ENCODE measurements around the gene SLC25A39. TPM values are rescaled to one million over a fixed set of nuclear protein-coding genes. Genes with fewer than 3 reads are reported as not detected.

Gene SLC25A39
- total and polyA plus RNA-seq, 2 donors (not counting 3 experiments of a cell fraction or from before 2014, with no cell fraction given) = 88.5 to 151 TPM

DNA sequence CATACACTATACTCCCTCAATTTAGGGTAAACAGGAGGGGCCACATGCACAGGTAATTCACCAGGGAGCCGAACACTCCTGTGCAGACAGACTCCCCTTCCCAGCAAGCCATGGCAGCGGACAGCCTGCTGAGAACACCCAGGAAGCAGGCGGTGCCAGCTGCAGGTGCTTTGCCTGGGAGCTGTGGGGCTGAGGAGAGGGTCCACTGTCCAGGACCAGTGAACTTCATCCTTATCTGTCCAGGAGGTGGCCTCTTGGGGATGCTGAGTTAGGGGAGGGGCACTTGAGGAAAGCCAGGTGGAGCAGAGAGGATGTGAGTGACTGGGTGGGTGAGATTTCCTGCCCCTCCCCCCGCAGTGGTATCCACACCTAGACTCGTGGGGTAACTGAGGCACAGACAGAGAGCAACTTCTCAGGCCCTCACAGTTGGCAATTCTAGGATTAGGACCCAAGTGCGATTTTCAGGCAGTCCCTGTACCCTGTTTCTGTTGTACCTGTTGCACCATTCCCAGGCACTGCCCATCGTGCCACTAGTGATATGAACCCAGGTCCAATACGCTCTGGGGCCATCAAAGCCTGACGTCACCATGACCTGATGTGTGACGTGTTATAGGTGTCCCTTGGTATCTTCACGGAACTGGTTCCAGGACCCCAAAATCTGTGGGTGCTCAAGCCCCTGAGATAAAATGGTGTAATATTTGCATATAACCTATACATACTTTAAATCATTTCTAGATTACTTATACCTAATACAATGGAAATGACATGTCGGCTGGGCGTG lies 21.6 kb upstream of the SLC25A39 start:
- ChIA-PET POLR2A (interaction anchor here (0.7 to 1.6 kb wide), 2 partner anchors 125 to 142 kb away, joined by 3 to 4 read pairs; no protein-coding TSS in a partner anchor), CTCF (interaction anchor here (0.6 to 3.2 kb wide), 19 partner anchors 7 to 402 kb away, joined by 3 to 37 read pairs (median 6); partner anchors contain the start of genes FAM171A2 and TMUB2)
- Histone ChIP-seq H3K4me2 (ENCODE audit: insufficient read depth, low read length) (peak overlapping the region; percentile 60), H3K9ac (replicated peaks; ENCODE audit: extremely low read depth, insufficient read depth, low read length) (no peak overlapping the region), H2AFZ (ENCODE audit: low read depth, low read length) (no peak overlapping the region), H3K79me2 (ENCODE audit: control insufficient read depth, insufficient read depth, low read length) (peaks cover 2% of the 10 kb centered on the region), H3K36me3 (ENCODE audit: control insufficient read depth in 2 of 2, extremely low read depth in 1 of 2, insufficient read depth in 2 of 2, low read length in 2 of 2) (peaks cover 6 to 21% of the 10 kb centered on the region in 2 experiments), H4K20me1 (replicated peaks; ENCODE audit: control insufficient read depth, extremely low read depth, insufficient read depth, low read length) (no peaks in the 10 kb centered on the region), H3K9me1 (replicated peaks; ENCODE audit: control insufficient read depth, extremely low read depth, insufficient read depth, low read length) (no peaks in the 10 kb centered on the region), H3K27me3 (ENCODE audit: control insufficient read depth in 2 of 2, insufficient read depth in 2 of 2, low read length in 2 of 2) (no peaks in the 10 kb centered on the region), H3K4me1 (ENCODE audit: control insufficient read depth, extremely low read depth, insufficient read depth, low read length) (no peaks in the 10 kb centered on the region), H3K9me3 (replicated peaks; ENCODE audit: control insufficient read depth, insufficient read depth, low read length) (no peaks in the 10 kb centered on the region), H3K4me3 (replicated peaks in 1 of 3; ENCODE audit: insufficient read depth in 1 of 3, low read depth in 1 of 3, low read length in 3 of 3) (peak overlapping the region in 2 of 3 experiments; percentile 62 to 70), H3K27ac (ENCODE audit: insufficient read depth, low read depth, low read length) (no peak overlapping the region)
- TF ChIP-seq JUN (IDR thresholded peaks at IDR 0.05; ENCODE audit: borderline replicate concordance, insufficient read depth, insufficient read length, low read depth) = no peak
- TF ChIP-seq, protein P1, sequence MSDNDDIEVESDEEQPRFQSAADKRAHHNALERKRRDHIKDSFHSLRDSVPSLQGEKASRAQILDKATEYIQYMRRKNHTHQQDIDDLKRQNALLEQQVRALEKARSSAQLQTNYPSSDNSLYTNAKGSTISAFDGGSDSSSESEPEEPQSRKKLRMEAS (IDR thresholded peaks at IDR 0.05; ENCODE audit: insufficient read depth, insufficient read length) = no peak
- TF ChIP-seq POLR2AphosphoS5 (IDR thresholded peaks at IDR 0.05; ENCODE audit: insufficient read depth, low read depth, low read length) = no peak
- TF ChIP-seq, protein P2, sequence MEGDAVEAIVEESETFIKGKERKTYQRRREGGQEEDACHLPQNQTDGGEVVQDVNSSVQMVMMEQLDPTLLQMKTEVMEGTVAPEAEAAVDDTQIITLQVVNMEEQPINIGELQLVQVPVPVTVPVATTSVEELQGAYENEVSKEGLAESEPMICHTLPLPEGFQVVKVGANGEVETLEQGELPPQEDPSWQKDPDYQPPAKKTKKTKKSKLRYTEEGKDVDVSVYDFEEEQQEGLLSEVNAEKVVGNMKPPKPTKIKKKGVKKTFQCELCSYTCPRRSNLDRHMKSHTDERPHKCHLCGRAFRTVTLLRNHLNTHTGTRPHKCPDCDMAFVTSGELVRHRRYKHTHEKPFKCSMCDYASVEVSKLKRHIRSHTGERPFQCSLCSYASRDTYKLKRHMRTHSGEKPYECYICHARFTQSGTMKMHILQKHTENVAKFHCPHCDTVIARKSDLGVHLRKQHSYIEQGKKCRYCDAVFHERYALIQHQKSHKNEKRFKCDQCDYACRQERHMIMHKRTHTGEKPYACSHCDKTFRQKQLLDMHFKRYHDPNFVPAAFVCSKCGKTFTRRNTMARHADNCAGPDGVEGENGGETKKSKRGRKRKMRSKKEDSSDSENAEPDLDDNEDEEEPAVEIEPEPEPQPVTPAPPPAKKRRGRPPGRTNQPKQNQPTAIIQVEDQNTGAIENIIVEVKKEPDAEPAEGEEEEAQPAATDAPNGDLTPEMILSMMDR (IDR thresholded peaks at IDR 0.05; ENCODE audit: extremely low read depth in 1 of 2, insufficient read depth in 1 of 2, low read depth in 1 of 2, low read length in 2 of 2) = no peak
- no peak for TF ChIP-seq EZH2 (IDR thresholded peaks at IDR 0.05; ENCODE audit: borderline replicate concordance, low read depth, low read length, severe bottlenecking)
- TF ChIP-seq MYC (IDR thresholded peaks at IDR 0.05; ENCODE audit: low read depth, low read length) = no peak
- TF ChIP-seq GATA2 (IDR thresholded peaks at IDR 0.05; ENCODE audit: insufficient read depth, insufficient read length, low read depth, low read length) = no peak
- TF ChIP-seq POLR2A (IDR thresholded peaks at IDR 0.05; ENCODE audit: low read depth, low read length) = no peak
- no peak for TF ChIP-seq FOS (IDR thresholded peaks at IDR 0.05; ENCODE audit: borderline replicate concordance, insufficient read depth, low read length)
- no peak for FAIRE-seq
- intact Hi-C loops (cut with micrococcal nuclease) (no loop called here), dilution Hi-C loops (cut with MboI; ENCODE audit: extremely low pct_ligation_motif_present, low sequenced_read_pairs) (no loop called here)
- no peak for DNase-seq (ENCODE audit: low read depth, low spot score)
- BruUV-seq (replicated peaks) = no TSS peak
